Neuronal stem cell (in vitro differentiated cells): Measurements from ENCODE around the gene INCA1.
A peak's percentile ranks its signal among the peaks of the same experiment; 100 is the strongest.

Experiments
- DNase-seq: peaks from one replicate; pipeline ENCODE4 v3.0.0-alpha.2; 2013; ENCODE audit warnings: low spot score
- H2AFZ ChIP-seq: one replicate; pipeline ENCODE4 v1.6.1; 2013; ENCODE audit warnings: mild to moderate bottlenecking, low read length, inconsistent platforms
- H2AK5ac ChIP-seq: 2 replicates; pipeline ENCODE4 v1.6.1; 2013; ENCODE audit warnings: low read depth, mild to moderate bottlenecking, inconsistent platforms, low read length, moderate library complexity, mixed read lengths
- H2BK120ac ChIP-seq: 2 replicates; pipeline ENCODE4 v1.6.1; 2013; ENCODE audit warnings: low read depth, mild to moderate bottlenecking, inconsistent platforms, low read length, moderate library complexity, mixed read lengths
- H2BK12ac ChIP-seq: one replicate; pipeline ENCODE4 v1.6.1; 2013; ENCODE audit warnings: low read length, inconsistent platforms
- H2BK15ac ChIP-seq: 2 replicates; pipeline ENCODE4 v1.6.1; 2013; ENCODE audit warnings: mild to moderate bottlenecking, low read length, inconsistent platforms, mixed read lengths
- H2BK5ac ChIP-seq: one replicate; pipeline ENCODE4 v1.6.1; 2013; ENCODE audit warnings: inconsistent platforms, mild to moderate bottlenecking, low read length, moderate library complexity
- H3K14ac ChIP-seq: one replicate; pipeline ENCODE4 v1.6.1; 2013; ENCODE audit warnings: low read length, inconsistent platforms
- H3K18ac ChIP-seq: 2 replicates; pipeline ENCODE4 v1.6.1; 2013; ENCODE audit warnings: low read length, inconsistent platforms
- H3K23ac ChIP-seq: 2 replicates; pipeline ENCODE4 v1.6.1; 2013; ENCODE audit warnings: low read depth, mild to moderate bottlenecking, mixed read lengths, low read length, inconsistent platforms; ENCODE audit not compliant: poor library complexity
- H3K27ac ChIP-seq: replicated peaks from 3 replicates; pipeline ENCODE4 v1.5.1; 2013; ENCODE audit warnings: low read length, inconsistent platforms
- H3K27me3 ChIP-seq, 3 experiments: 2 replicates each; pipeline ENCODE4 v1.6.1; 2013; ENCODE audit warnings: low read length in 3 of 3, mild to moderate bottlenecking in 2 of 3, inconsistent platforms in 1 of 3, low read depth in 1 of 3, mixed read lengths in 1 of 3, moderate library complexity in 1 of 3; ENCODE audit not compliant: control insufficient read depth in 3 of 3, insufficient read depth in 3 of 3
- H3K36me3 ChIP-seq, 2 donors: replicated peaks in 1 of 2; 2 replicates each; pipeline ENCODE4 v1.6.1; 2013; ENCODE audit warnings: low read length in 2 of 2; ENCODE audit not compliant: control insufficient read depth in 2 of 2, insufficient read depth in 2 of 2
- H3K4ac ChIP-seq: 2 replicates; pipeline ENCODE4 v1.6.1; 2013; ENCODE audit warnings: inconsistent platforms, mild to moderate bottlenecking, low read length, moderate library complexity
- H3K4me1 ChIP-seq, 2 donors: 1 replicate in 1 of 2; 2 replicates in 1 of 2; pipeline ENCODE4 v1.6.1; 2013; ENCODE audit warnings: low read length in 2 of 2, low read depth in 1 of 2; ENCODE audit not compliant: control insufficient read depth in 2 of 2, insufficient read depth in 1 of 2
- H3K4me2 ChIP-seq: one replicate; pipeline ENCODE4 v1.6.1; 2013; ENCODE audit warnings: mild to moderate bottlenecking, low read length, inconsistent platforms; ENCODE audit not compliant: insufficient read depth, poor library complexity, severe bottlenecking
- H3K4me3 ChIP-seq, 2 donors: 2 replicates each; pipeline ENCODE4 v1.5.1; 2013; ENCODE audit warnings: low read length in 2 of 2, mild to moderate bottlenecking in 2 of 2, inconsistent platforms in 1 of 2, moderate library complexity in 1 of 2
- H3K79me1 ChIP-seq: one replicate; pipeline ENCODE4 v1.6.1; 2013; ENCODE audit warnings: low read depth, mild to moderate bottlenecking, inconsistent platforms, low read length, moderate library complexity
- H3K9ac ChIP-seq: one replicate; pipeline ENCODE4 v1.6.1; 2013; ENCODE audit warnings: mild to moderate bottlenecking, low read depth, low read length, inconsistent platforms; ENCODE audit not compliant: poor library complexity
- H3K9me3 ChIP-seq, 2 donors: replicated peaks in 1 of 2; 2 replicates each; pipeline versions ENCODE3 to v1.6.1; 2013; ENCODE audit warnings: low read length in 2 of 2, mild to moderate bottlenecking in 2 of 2, inconsistent platforms in 1 of 2, low read depth in 1 of 2, mixed read lengths in 1 of 2, moderate library complexity in 1 of 2; ENCODE audit not compliant: control insufficient read depth in 2 of 2, insufficient read depth in 1 of 2
- H4K8ac ChIP-seq: one replicate; pipeline ENCODE4 v1.6.1; 2013; ENCODE audit warnings: low read depth, mild to moderate bottlenecking, inconsistent platforms, low read length, moderate library complexity
- H4K91ac ChIP-seq: one replicate; pipeline ENCODE4 v1.6.1; 2013; ENCODE audit warnings: low read length, low read depth, mild to moderate bottlenecking, inconsistent platforms; ENCODE audit not compliant: poor library complexity
- WGBS, 2 donors: extraction: QIAGEN DNeasy Blood & Tissue Kit; methylation state at CpG; one replicate each; pipeline ENCODE4 v1.1.7; 2013; ENCODE audit warnings: missing lambda C conversion rate in 2 of 2, mixed read lengths in 1 of 2; ENCODE audit not compliant: insufficient read length in 2 of 2, insufficient replicate concordance in 1 of 2; ENCODE audit errors: extremely low coverage in 2 of 2; 5-methylcytosine and 5-hydroxymethylcytosine counted together

The INCA1 gene

DNA sequence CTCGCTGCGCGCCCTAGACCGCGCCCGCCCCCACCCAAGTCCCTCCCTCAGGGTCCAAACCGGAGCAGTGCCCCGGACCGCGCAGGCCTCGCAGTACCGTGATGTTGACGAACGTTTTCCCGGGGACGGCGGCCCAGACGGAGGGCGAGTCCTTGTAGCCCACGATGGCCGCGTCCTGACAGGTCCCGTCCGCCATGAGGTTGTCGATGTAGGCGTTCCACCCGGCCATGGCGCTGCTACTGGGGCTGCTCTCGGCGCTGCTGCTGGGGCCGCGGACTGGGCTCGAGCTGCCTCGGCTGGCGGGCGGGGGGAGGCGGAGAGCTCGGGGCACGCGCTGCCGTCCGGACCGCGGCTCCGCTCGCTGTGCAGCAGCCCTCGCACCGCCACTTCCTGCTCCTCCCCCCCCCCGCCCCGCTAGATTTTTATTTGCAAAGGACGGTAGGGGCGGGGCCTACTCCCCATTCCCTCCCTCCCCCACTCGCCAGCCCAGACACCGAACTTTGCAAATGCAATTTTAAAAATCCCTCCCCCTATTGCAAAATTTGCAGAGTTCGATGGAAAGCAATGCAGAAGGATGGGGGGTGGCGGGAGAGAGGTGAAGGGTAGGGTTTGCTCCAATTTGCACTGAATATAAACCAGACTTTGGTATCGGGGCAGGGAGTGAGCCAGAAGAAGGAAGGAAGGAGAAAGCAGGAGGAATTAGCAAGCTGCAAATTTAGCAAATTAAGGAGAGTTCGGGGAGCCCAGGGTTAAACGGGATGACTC, 49.0 kb downstream of the INCA1 start, which contains the start of gene PFN1:
TSS of gene PFN1 (minus strand) at position 365 of the 765 bp plus-strand sequence. CDS start at position 229, 136 bp downstream.
- peak; percentile 82 for DNase-seq
- Histone ChIP-seq H2BK12ac (peak within 1 kb of the TSS; percentile 99), H3K4me1 (peaks cover 18 to 22% of the 10 kb centered on the region in 2 donors), H2BK5ac (peak within 1 kb of the TSS; percentile 100), H3K4ac (peak within 1 kb of the TSS; percentile 94), H2AFZ (peak within 1 kb of the TSS; percentile 91), H3K79me1 (peaks cover 6% of the 10 kb centered on the region), H3K36me3 (peaks cover 26 to 38% of the 10 kb centered on the region in 2 donors), H3K4me3 (peak within 1 kb of the TSS; percentile 100), H3K9ac (peak within 1 kb of the TSS; percentile 100), H3K23ac (peak within 1 kb of the TSS; percentile 99), H3K14ac (peak within 1 kb of the TSS; percentile 98), H3K27ac (peak within 1 kb of the TSS; percentile 100), H3K18ac (peak within 1 kb of the TSS; percentile 100), H3K9me3 (no peaks in the 10 kb centered on the region), H4K8ac (peak within 1 kb of the TSS; percentile 88), H3K4me2 (peak within 1 kb of the TSS; percentile 95), H2BK120ac (peak within 1 kb of the TSS; percentile 95), H4K91ac (peak within 1 kb of the TSS; percentile 88), H3K27me3 (no peaks in the 10 kb centered on the region), H2AK5ac (peak within 1 kb of the TSS; percentile 98), H2BK15ac (peak within 1 kb of the TSS; percentile 96)
- no CpG with 5 or more reads among the region's 59 CpGs for WGBS, 2 donors

DNA sequence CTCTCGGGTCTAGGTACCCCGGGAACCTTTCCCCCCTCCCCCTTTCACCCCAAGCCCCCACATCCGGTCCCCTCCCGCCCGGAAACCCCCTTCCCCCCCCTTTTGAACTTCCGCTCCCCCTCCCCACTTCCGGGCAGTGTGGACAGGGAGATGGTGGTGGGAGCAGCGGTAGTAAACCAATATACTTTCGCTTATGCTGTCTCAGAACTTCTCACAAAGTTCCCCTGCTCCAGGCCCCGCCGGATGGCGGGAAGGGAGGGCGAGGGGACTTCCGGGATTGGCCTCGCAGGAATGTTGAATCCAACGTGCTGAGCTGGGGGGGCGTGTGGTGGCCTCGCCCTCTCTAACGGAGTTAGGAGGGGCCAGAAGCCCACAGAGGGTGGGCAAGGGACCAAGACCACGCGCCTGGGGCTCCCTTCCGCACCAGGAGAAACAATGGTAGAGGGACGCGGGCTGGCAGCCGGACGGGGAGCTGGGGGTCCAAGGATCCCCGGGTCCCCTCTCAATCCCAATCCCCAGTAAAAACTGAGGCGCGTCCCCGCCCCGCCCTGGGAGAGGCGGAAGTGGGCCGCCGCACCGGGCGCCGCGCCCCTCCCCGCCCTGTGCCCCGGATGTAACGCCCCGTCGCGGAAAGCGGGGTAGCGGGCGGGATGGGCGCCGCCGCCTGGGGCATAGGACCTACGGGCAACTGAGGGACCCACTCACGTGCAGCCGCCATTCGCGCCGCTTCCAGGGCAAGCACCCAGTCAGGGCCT, 49.7 kb downstream of the INCA1 start:
- DNase-seq = peak; percentile 59
- H2BK12ac ChIP-seq = peak overlapping the region; percentile 99
- peak overlapping the region; percentile 99 for H3K23ac ChIP-seq
- peak overlapping the region; percentile 84 for H3K27ac ChIP-seq
- H3K9me3 ChIP-seq = no peaks in the 10 kb centered on the region
- peak overlapping the region; percentile 88 for H4K8ac ChIP-seq
- peaks cover 34 to 45% of the 10 kb centered on the region in 2 donors for H3K36me3 ChIP-seq
- peaks cover 18 to 22% of the 10 kb centered on the region in 2 donors for H3K4me1 ChIP-seq
- peak overlapping the region; percentile 98 for H2BK5ac ChIP-seq
- peak overlapping the region; percentile 100 for H3K18ac ChIP-seq
- no peaks in the 10 kb centered on the region for H3K27me3 ChIP-seq
- H3K79me1 ChIP-seq = peaks cover 9% of the 10 kb centered on the region
- peak overlapping the region; percentile 100 for H3K4me3 ChIP-seq
- H3K4me2 ChIP-seq = peak overlapping the region; percentile 95
- H2AK5ac ChIP-seq = peak overlapping the region; percentile 98
- peak overlapping the region; percentile 100 for H3K9ac ChIP-seq
- peak overlapping the region; percentile 94 for H3K4ac ChIP-seq
- H3K14ac ChIP-seq = peak overlapping the region; percentile 98
- WGBS, 2 donors = no CpG with 5 or more reads among the region's 56 CpGs
- peak overlapping the region; percentile 95 for H2BK120ac ChIP-seq
- peak overlapping the region; percentile 96 for H2BK15ac ChIP-seq
- peak overlapping the region; percentile 91 for H2AFZ ChIP-seq
- H4K91ac ChIP-seq = peak overlapping the region; percentile 88

DNA sequence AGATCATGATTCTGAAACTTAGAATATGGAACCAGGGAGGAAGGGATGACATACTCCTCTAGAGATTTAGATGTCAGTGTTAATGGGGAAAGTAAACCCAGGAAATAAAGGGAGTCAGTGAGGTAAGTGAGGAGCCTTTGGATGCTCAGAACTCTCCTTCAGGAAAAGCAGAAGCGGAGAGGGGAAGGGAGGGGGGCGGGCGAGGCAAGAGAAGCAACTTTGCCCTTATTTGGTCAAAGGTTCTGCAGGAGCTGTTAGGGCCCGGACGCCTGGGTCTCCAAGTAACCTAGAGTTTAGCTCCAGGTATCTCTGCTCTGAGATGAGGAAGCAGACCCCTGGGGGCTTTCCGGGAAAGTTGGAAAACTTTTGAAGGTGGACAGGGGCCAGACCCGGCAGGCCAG, 50.3 kb downstream of the INCA1 start:
- no peak overlapping the region for H2BK12ac ChIP-seq
- H2AK5ac ChIP-seq = no peak overlapping the region
- no peak overlapping the region for H3K18ac ChIP-seq
- H3K27ac ChIP-seq = peak overlapping the region; percentile 66
- H4K8ac ChIP-seq = no peak overlapping the region
- no peak overlapping the region for H2BK120ac ChIP-seq
- peaks cover 18 to 22% of the 10 kb centered on the region in 2 donors for H3K4me1 ChIP-seq
- H2AFZ ChIP-seq = no peak overlapping the region
- peak overlapping the region; percentile 75 to 100 for H3K4me3 ChIP-seq
- H4K91ac ChIP-seq = no peak overlapping the region
- H3K4ac ChIP-seq = no peak overlapping the region
- H3K4me2 ChIP-seq = peak overlapping the region; percentile 71
- H3K23ac ChIP-seq = no peak overlapping the region
- no peak for DNase-seq
- H3K79me1 ChIP-seq = peaks cover 9% of the 10 kb centered on the region
- WGBS, 2 donors = no CpG with 5 or more reads among the region's 7 CpGs
- no peaks in the 10 kb centered on the region for H3K9me3 ChIP-seq
- no peak overlapping the region for H2BK5ac ChIP-seq
- no peak overlapping the region for H3K9ac ChIP-seq
- H3K14ac ChIP-seq = no peak overlapping the region
- H3K27me3 ChIP-seq = no peaks in the 10 kb centered on the region
- H2BK15ac ChIP-seq = no peak overlapping the region
- H3K36me3 ChIP-seq = peaks cover 38 to 51% of the 10 kb centered on the region in 2 donors
